BLaER1 (cell line): ENCODE measurements around the gene CPEB3.

Experiments used
- H3K27ac ChIP-seq: shearing (Covaris generic); formaldehyde crosslinking; 2 replicates; pipeline ENCODE4 v1.8.1; 2022
- H3K27me3 ChIP-seq: shearing (Covaris generic); formaldehyde crosslinking; 2 replicates; pipeline ENCODE4 v1.8.1; 2022
- H3K36me3 ChIP-seq: shearing (Covaris generic); formaldehyde crosslinking; 2 replicates; pipeline ENCODE4 v1.8.1; 2022
- H3K4me1 ChIP-seq: shearing (Covaris generic); formaldehyde crosslinking; 2 replicates; pipeline ENCODE4 v1.8.1; 2022
- H3K4me2 ChIP-seq: shearing (Covaris generic); formaldehyde crosslinking; 2 replicates; pipeline ENCODE4 v1.8.1; 2022
- H3K4me3 ChIP-seq: shearing (Covaris generic); formaldehyde crosslinking; 2 replicates; pipeline ENCODE4 v1.8.1; 2022
- H3K9ac ChIP-seq: shearing (Covaris generic); formaldehyde crosslinking; 2 replicates; pipeline ENCODE4 v1.8.1; 2022
- H3K9me3 ChIP-seq: shearing (Covaris generic); formaldehyde crosslinking; 2 replicates; pipeline ENCODE4 v1.8.1; 2022
- H4K20me1 ChIP-seq: shearing (Covaris generic); formaldehyde crosslinking; 2 replicates; pipeline ENCODE4 v1.8.1; 2022
- Cebpa-rat ChIP-seq: shearing (Covaris generic); IDR thresholded peaks from 2 replicates; pipeline ENCODE4 v1.8.1; 2022

Gene CPEB3

DNA sequence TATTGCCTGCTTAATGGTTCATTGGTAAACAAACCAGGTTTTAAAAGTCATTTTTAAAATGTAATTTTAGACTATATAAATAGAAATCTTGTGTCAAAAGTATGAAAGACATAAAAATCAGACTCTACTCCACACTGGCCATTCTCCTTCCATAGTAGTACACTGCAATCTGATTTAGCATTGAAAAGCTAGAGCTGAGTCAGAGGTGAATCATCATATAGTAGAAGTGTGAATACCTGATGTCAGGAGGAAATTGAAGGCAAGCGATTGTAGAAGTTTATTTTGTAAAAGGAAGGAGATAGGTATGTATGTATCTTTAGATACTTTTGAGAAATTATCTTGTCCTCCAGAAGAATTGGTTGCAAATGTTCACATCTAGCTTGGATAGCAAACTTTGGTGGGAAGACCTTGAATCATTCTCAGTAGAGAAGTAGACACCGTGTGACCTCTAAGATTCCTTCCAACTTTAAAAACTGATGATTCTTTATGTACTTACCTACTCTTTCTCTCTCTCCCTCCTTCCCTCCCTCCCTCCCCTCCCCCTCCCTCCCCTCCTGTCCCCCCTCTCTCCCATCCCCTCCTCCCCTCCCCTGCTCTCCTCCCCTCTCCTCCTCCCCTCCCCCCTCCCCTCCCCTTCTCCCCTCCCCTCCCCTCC, 279.2 kb downstream of the CPEB3 start:
- Histone ChIP-seq H3K4me3 (no peak overlapping the region), H3K4me2 (no peak overlapping the region), H3K9me3 (no peaks in the 10 kb centered on the region), H3K4me1 (peaks cover 15% of the 10 kb centered on the region), H3K27me3 (no peaks in the 10 kb centered on the region), H3K27ac (no peak overlapping the region), H3K36me3 (peaks cover 74% of the 10 kb centered on the region), H3K9ac (no peak overlapping the region), H4K20me1 (no peaks in the 10 kb centered on the region)
- TF ChIP-seq Cebpa-rat: no peak

DNA sequence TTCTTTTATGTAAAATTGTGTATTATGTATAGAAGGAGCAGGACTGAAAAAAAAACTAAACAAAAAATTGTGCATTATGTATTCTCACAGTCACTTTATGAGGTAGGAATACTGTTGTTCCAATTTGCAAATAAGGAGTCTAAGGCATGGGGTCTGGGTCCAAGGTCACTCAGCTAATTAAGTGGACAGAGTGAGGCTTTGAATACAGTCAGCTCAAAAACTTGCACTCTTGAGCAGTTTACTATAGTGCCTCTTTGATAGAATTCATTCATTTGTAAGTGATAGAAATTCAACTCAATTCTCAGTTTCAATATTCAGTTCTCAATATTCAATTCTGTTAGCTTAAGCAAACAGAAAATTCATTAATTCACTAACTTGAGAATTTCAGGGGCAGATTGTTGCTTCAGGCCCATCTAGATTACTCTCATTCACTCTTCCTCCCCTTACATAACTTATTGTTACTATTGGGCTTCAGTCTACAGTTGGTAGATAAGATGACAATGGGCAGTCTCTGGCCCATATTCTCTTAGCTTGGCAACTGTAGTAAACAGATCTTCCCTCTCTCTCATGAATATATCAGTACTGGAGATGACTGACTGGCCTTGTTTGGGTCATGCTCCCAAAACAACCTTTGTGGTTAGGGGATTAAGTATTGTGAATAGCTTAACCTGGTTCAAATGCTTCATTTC, 280.7 kb downstream of the CPEB3 start:
- TF ChIP-seq Cebpa-rat: no peak
- Histone ChIP-seq H3K4me2 (no peak overlapping the region), H3K4me3 (no peak overlapping the region), H3K27me3 (no peaks in the 10 kb centered on the region), H3K27ac (no peak overlapping the region), H4K20me1 (no peaks in the 10 kb centered on the region), H3K9ac (no peak overlapping the region), H3K9me3 (no peaks in the 10 kb centered on the region), H3K36me3 (peaks cover 70% of the 10 kb centered on the region), H3K4me1 (peaks cover 15% of the 10 kb centered on the region)

DNA sequence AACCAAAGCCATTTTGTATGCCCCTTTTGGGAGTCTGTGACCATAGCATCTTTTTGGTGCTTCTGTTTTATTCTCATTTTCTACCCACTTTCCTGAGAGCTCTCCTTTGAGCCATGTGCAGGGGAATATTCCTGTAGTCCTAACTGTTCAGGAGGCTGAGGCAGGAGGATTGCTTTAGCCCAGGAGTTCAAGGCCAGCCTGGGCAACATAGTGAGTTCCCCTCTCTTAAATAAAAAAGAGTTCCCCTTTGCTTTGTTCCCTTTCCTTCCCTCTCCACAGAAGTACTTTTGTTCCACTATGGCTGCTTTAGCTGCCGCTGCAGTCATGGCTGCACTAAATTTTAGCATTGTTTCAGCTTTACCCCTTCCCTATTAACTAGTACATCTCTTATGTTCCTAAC, 281.4 kb downstream of the CPEB3 start:
- Histone ChIP-seq H3K27ac (no peak overlapping the region), H3K9me3 (peaks cover 2% of the 10 kb centered on the region), H3K4me3 (no peak overlapping the region), H4K20me1 (no peaks in the 10 kb centered on the region), H3K4me1 (peaks cover 15% of the 10 kb centered on the region), H3K36me3 (peaks cover 70% of the 10 kb centered on the region), H3K4me2 (no peak overlapping the region), H3K27me3 (no peaks in the 10 kb centered on the region), H3K9ac (no peak overlapping the region)
- no peak for TF ChIP-seq Cebpa-rat

DNA sequence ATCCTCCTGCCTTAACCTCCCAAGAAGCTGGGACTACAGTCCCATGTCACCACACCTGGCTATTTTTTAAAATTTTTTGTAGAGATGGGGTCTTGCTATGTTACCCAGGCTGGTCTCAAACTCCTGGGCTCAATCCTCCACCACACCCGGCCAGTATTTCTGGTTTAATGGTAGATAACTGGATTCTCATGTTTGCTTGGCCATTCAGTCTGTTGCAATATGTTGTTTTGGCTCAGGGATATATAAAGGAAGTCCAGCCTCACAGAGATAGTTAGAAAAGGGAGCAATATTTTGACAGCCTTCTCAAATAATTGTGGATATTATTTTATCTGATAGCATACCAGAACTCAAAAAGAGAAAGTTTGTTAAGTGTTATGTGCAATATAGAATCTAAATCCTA, 284.9 kb downstream of the CPEB3 start:
- Histone ChIP-seq H3K9ac (no peak overlapping the region), H4K20me1 (no peaks in the 10 kb centered on the region), H3K4me1 (peaks cover 15% of the 10 kb centered on the region), H3K36me3 (peaks cover 77% of the 10 kb centered on the region), H3K27me3 (no peaks in the 10 kb centered on the region), H3K4me2 (no peak overlapping the region), H3K9me3 (peaks cover 15% of the 10 kb centered on the region), H3K27ac (no peak overlapping the region), H3K4me3 (no peak overlapping the region)
- no peak for TF ChIP-seq Cebpa-rat

DNA sequence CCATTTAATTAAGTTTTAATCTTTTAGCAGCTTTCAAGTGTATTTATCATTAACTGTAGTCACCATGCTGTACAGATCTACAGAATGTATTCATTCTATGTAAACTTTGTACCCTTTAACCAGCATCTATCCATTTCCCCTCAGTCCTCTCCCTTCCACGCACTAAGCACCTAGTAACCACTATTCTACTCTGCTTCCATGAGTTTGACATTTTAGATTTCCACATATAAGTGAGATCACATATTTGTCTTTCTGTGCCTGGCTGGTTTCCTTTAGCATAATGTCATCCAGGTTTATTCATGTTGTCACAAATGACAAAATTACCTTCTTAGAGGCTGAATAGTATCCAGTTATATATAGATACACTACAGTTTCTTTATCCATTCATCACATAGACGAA, 287.6 kb downstream of the CPEB3 start:
- no peak for TF ChIP-seq Cebpa-rat
- Histone ChIP-seq H3K4me3 (no peak overlapping the region), H3K9ac (no peak overlapping the region), H4K20me1 (no peaks in the 10 kb centered on the region), H3K4me2 (no peak overlapping the region), H3K9me3 (peaks cover 23% of the 10 kb centered on the region), H3K4me1 (peaks cover 4% of the 10 kb centered on the region), H3K36me3 (peaks cover 79% of the 10 kb centered on the region), H3K27me3 (no peaks in the 10 kb centered on the region), H3K27ac (no peak overlapping the region)

DNA sequence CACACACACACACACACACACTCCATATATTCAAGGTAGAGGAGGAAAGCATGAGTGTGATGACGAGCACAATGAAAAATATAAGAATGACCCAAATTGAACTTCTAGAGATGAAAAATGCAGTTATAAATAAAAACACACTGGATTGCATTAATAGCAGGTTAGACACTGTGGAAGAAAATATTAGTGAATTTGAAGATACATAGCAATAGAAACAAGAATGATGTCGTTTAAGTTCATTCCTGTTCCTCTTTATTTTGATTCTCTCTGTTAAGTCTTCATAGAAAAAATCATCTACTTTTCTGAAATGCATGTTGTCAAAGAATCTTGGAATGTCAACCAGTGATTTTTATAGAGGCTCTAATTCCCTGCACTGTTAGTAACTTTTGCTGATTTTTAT, 288.9 kb downstream of the CPEB3 start:
- H3K4me2 ChIP-seq: no peak overlapping the region
- H3K27ac ChIP-seq: no peak overlapping the region
- H3K4me1 ChIP-seq: no peaks in the 10 kb centered on the region
- H3K9me3 ChIP-seq: peaks cover 23% of the 10 kb centered on the region
- H3K4me3 ChIP-seq: no peak overlapping the region
- H3K36me3 ChIP-seq: peaks cover 78% of the 10 kb centered on the region
- H3K27me3 ChIP-seq: no peaks in the 10 kb centered on the region
- no peaks in the 10 kb centered on the region for H4K20me1 ChIP-seq
- TF ChIP-seq Cebpa-rat: no peak
- no peak overlapping the region for H3K9ac ChIP-seq

DNA sequence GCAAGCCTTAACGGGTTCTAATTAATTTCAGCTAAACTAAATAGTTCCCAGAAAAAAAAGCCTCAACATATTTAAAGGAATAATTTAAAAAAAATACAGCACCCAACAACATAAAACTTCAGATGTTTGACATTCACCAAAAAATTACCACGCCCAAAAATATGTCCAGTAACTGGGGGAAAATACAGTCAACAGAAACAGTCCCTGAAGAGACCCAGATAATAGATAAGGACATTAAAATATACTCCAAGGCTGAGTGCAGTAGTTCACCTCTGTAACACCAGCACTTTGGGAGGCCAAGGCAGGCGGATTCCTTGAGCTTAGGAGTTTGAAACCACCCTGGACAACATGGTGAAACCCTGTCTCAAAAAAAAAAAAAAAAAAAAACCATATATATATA, 289.3 kb downstream of the CPEB3 start:
- no peak overlapping the region for H3K4me3 ChIP-seq
- H3K27me3 ChIP-seq: no peaks in the 10 kb centered on the region
- no peak overlapping the region for H3K4me2 ChIP-seq
- H3K36me3 ChIP-seq: peaks cover 79% of the 10 kb centered on the region
- no peaks in the 10 kb centered on the region for H3K4me1 ChIP-seq
- no peak for TF ChIP-seq Cebpa-rat
- H3K9me3 ChIP-seq: peaks cover 23% of the 10 kb centered on the region
- no peaks in the 10 kb centered on the region for H4K20me1 ChIP-seq
- H3K9ac ChIP-seq: no peak overlapping the region
- H3K27ac ChIP-seq: no peak overlapping the region
